Measurements from ENCODE around the gene RNF7.

GRCh38 chr3:141737093-141737492 is 1.0 kb upstream of the RNF7 start:
- TF ChIP-seq CTCF (IDR thresholded peaks at IDR 0.05) (no peak), POLR2A (IDR thresholded peaks at IDR 0.05) (no peak)
